ENCODE measurements around the gene SOD3.

Gene SOD3

DNA sequence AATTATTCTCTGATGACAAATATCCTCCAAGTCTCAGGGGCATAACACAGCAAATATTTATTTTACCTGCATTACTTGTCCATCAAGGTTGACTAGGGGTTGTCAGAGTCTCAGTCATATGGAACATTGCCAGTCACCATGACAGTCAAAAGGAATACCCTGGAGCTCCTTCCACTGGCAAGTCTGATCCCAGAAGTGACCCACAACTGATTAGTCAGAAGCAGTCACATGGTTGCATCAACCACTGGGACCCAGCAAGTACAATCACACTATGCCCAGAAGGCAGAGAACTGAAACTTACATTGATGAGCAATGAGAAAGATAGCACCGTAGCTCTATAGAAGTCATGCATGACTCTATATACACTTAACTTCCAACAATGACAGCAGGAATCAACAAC, 41.9 kb upstream of the SOD3 start:
- no peak for DNase-seq (ENCODE audit: low read depth)
- TF ChIP-seq, protein P1, sequence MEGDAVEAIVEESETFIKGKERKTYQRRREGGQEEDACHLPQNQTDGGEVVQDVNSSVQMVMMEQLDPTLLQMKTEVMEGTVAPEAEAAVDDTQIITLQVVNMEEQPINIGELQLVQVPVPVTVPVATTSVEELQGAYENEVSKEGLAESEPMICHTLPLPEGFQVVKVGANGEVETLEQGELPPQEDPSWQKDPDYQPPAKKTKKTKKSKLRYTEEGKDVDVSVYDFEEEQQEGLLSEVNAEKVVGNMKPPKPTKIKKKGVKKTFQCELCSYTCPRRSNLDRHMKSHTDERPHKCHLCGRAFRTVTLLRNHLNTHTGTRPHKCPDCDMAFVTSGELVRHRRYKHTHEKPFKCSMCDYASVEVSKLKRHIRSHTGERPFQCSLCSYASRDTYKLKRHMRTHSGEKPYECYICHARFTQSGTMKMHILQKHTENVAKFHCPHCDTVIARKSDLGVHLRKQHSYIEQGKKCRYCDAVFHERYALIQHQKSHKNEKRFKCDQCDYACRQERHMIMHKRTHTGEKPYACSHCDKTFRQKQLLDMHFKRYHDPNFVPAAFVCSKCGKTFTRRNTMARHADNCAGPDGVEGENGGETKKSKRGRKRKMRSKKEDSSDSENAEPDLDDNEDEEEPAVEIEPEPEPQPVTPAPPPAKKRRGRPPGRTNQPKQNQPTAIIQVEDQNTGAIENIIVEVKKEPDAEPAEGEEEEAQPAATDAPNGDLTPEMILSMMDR (IDR thresholded peaks at IDR 0.05; ENCODE audit: control insufficient read depth, extremely low read depth, insufficient read depth) = no peak

DNA sequence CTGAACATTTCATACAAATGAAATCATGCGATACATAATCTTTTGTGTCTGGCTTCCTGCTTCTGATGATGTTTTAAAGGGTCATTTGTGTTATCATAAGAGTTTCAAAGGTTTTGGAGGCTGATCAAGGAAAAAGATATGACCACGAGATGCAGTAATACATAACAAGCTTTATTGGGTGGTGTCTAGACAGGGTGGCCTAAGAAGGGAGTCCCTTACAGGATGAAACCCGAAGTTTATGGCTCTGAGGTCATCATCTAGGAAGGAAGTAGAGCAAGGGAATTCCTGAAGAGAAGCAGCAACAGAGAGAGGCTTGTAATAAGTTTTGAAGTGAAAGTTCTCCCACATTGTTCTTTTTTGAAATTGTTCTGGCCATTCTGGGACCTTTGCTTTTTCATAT, 40.8 kb upstream of the SOD3 start:
- DNase-seq (ENCODE audit: low read depth) = no peak
- TF ChIP-seq, protein P1 (IDR thresholded peaks at IDR 0.05; ENCODE audit: control insufficient read depth, extremely low read depth, insufficient read depth) = no peak
- no peak overlapping the region for H3K4me3 ChIP-seq (ENCODE audit: low read depth, low read length)

More for the DNA sequence above, 41.9 kb upstream of the SOD3 start:
- H3K4me3 ChIP-seq (ENCODE audit: low read depth, low read length) = no peak overlapping the region

DNA sequence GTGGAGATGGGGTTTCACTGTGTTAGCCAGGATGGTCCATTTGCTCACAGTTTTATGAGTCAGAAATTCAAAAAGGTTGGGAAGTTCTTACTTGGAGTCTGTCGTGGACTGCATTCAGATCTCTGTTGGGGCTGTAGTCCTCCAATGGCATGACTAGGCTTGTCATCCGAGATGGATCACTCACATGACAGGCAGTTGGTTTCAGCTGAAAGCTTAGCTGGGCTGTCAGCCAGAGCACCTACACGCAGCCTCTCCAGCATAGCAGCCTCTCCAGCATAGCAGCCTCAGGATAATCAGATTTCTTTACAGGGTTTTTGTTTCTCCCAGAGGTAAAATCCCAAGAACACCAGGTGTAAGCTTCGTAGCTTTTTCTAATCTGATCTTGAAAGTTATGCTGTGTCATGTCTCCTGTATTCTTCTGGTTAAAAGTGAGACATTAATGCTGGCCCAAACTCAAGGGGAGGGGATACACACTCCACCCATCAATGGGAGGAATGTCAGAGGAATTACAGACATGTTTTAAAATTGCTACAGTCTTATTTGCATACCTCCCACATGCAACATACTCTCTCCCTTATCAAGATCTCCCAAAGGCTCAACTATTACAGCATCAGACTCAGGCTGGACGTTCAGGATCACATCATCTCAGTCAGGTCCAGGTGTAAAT, 31.6 kb upstream of the SOD3 start:
- TF ChIP-seq, protein P1 (IDR thresholded peaks at IDR 0.05; ENCODE audit: control insufficient read depth, extremely low read depth, insufficient read depth) = no peak
- DNase-seq (ENCODE audit: low read depth) = no peak
- H3K4me3 ChIP-seq (ENCODE audit: low read depth, low read length) = no peak overlapping the region

DNA sequence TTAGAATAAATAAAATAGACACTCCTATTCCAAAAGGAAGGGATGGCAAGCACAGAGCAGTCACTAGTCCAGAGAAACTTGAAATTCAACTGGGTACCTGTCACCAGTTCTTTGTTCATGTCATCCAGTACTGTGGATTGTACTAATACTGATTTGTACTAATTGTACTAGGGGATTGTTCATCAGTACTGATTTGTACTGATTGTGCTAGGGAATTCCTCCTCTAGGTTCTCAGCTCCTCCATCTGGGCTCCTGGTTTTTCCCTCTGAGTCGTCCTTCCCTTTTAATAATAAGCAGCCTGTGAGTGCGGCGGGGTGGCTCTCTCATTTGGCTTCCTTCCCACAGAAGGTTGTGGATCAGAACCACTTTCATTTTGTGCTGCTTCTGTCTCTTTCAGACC, 31.0 kb upstream of the SOD3 start:
- no peak overlapping the region for H3K4me3 ChIP-seq (ENCODE audit: low read depth, low read length)
- no peak for DNase-seq (ENCODE audit: low read depth)
- TF ChIP-seq, protein P1 (IDR thresholded peaks at IDR 0.05; ENCODE audit: control insufficient read depth, extremely low read depth, insufficient read depth) = no peak

DNA sequence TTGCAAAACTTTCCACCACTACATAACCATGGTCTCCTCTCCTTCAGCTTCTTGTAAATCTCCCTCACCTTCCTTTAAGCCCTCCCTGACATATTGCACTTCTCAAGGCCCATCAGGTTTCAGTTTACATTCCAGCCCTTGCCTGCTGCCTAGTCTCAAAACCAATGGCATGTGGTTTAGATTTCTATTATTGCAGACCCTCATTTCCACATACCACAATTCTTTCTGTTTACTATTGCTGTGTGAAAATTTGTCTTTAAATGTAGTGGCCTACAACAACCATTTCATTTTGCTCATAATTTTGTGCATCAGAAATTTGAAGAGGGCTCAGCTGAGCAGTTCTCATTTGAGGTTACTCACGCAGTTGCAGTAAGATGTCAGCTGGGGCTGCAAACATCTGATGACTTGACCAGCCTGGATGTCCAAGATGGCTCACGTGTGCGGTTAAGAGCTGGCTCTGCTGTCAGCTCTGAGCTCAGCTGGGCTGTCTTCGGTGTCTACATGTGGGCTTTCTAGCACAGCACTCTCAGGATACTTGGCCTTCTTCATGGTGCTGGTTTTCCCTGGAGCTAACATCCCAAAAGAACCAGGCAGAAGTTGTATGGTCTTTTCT, 29.9 kb upstream of the SOD3 start:
- H3K4me3 ChIP-seq (ENCODE audit: low read depth, low read length) = no peak overlapping the region
- TF ChIP-seq, protein P1 (IDR thresholded peaks at IDR 0.05; ENCODE audit: control insufficient read depth, extremely low read depth, insufficient read depth) = no peak
- no peak for DNase-seq (ENCODE audit: low read depth)

DNA sequence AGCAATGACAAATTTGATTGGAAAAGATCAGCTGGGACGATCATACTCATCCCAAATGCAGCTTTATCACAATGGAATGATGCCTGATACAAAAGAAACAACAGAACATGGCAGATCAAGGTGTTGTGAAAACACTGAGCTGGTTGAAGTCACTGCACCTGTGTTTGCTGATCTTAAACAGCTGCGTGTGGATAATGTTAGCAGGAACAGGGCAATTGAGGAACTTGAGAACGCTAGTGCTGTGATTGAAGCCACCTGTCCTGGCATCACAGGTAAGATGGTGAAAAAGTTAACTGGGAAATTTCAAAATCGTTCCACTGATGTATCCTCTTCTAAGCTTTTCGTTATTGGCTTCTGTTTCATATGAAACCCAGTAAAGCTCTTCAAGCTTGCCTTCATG, 27.4 kb upstream of the SOD3 start:
- TF ChIP-seq, protein P1 (IDR thresholded peaks at IDR 0.05; ENCODE audit: control insufficient read depth, extremely low read depth, insufficient read depth) = no peak
- DNase-seq (ENCODE audit: low read depth) = no peak
- no peak overlapping the region for H3K4me3 ChIP-seq (ENCODE audit: low read depth, low read length)

DNA sequence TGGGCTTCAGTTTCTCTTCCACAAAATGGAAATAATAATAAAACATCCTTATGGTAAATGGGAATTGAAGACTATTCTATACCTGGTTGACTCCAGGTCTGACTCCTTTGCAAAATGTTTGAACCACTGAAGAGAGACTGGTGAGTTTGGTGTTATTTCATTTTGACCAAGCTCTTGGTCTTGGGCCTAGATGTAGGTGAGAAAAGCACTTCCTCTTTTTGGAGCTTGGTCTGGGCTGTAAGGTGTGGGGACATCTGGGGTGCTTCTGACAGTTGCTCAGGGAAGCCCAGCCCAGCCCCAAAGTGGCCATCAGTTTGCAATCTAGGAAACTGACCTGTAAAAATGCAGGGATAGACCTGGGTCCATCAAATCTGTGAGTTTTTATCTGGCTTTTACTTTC, 26.8 kb upstream of the SOD3 start:
- H3K4me3 ChIP-seq (ENCODE audit: low read depth, low read length) = no peak overlapping the region
- TF ChIP-seq, protein P1 (IDR thresholded peaks at IDR 0.05; ENCODE audit: control insufficient read depth, extremely low read depth, insufficient read depth) = no peak
- DNase-seq (ENCODE audit: low read depth) = no peak

Data from LNCaP clone FGC (cell line).